ENCODE measurements around the gene SMTN.
"Not testable (repeated sequence)": the region's sequence is repeated elsewhere in the genome, so short reads cannot be mapped to it uniquely, and the experiment has no call there.

The SMTN gene

DNA sequence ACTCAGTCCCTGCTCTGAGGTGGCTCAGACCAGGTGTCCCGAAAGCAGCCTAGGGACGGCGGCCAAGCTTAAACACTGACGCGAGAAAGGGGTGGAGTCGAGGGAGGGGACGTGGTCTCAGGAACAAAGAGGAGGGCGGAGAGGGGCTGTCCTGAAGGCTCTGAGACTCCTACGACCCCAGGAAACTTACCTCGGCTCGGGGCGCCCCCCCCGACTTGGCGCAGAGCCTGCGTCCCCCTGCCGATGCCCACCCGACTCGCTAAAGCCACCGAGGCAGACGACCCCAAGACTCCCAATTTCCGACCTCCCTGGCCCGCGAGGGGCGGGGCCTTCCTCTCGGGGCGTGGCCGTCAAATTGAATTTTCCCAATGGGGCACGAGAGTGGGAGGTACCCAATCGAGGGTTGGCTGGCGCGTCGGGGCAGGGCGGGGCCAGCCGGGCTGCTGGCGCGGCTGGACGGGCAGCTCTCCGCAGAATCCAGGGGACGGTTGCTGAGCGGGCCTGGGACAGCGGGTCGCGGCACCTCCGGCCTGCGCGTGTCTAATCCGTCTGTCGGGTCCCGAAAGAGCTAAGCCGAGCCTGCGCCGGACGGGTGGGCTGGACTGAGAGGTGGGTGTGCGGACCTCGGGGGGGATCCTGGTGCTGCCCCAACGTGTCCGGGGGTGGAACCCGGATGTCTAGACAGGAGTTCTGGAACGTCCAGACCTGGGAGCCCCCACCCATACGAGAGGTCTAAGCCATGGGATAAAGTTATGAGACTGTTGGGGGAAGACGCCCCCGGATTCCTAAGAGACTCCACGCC, at the start of gene SMTN:
TSS of gene SMTN (plus strand) at position 471 of the 802 bp plus-strand sequence. CDS start 1,941 bp downstream, outside the sequence.
- peak; percentile 86 to 91 for DNase-seq

DNA sequence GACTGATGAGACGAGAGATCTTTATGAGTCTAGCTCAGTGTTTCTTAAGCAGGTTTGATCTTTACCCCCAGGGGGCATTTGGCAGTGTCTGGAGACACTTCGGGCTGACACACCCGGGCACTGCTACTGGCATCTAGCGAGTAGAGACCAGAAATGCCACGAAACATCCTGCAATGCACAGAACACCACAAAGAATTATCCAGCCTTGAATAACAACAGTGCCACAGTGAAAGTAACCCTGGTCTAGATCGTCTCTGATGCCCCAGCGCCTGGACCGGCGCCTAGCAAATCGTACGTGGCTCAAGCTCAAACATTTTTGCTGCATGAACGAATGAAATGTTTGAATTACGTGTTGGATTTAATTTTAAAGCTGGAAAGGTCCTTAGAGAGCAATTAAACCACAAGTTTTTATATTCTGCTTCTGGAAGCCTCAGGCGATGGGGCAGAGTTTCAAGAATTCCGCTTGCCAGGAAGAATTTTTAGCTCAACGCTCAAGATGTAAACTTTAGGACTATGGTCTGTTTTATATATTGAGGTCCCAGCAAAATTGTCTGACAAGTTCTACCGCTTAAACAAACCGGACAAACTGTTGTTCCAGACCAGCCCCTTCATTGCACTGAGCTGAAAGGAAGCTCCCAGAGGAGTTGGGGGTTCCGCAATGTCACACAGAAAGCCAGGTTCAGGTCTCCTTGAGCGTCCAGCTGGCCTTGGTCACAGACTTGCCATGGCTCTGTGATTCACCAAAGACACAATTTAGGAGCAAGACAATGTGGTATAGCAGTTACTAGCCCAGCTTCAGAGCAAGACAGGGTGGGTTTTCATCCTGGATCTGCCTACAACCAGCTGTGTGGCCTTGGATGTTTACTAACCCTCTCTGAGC, 44.2 kb upstream of the SMTN start:
- DNase-seq = no peak

- no peak for DNase-seq
These were observed 42.4 kb upstream of the SMTN start for GRCh38 chr22:31038686-31039085.

GRCh38 chr22:31039393-31039792, 41.7 kb upstream of the SMTN start:
- DNase-seq = no peak

DNA sequence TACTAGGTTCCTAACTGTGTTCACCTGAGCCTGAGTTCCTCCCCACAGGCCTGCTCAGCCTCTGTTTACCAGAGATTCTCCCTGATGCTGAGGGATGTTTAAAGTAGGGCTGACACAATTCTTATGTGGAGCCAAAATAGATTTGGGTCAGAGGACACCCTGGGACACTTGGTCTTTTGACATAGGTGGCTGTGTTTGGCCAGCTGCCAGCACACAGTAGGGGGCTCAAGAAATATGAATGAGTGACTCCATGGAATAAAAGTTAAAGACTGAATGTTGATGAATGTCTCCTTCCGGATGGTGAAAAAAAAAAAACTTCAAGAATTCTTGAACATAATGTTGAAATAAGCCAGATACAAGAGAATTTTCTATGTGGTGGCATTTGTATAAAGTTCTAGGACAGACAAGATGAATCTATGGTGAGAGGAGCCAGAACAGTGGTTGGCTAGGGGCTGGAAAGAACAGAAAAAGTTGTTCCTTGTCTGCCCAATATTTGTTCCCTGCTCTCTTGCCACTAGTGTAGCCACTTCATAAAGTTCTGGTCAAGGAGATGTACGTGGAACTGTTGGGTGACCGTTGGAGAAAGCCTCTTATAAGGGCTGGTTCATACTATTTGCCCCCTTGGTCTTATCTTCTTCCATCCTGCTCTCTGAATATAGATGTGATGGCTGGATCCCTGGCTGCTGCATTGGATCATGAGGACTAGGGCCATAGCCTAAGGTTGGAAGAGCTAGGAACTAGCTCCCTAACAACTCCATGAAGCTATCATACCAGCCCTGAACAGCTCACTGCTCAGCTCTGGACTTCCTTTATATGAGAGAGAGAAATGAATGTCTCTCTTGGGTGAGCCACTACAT, 40.3 kb upstream of the SMTN start:
- no peak for DNase-seq

- DNase-seq = no peak
These were observed 36.8 kb upstream of the SMTN start for GRCh38 chr22:31044262-31044861.

DNA sequence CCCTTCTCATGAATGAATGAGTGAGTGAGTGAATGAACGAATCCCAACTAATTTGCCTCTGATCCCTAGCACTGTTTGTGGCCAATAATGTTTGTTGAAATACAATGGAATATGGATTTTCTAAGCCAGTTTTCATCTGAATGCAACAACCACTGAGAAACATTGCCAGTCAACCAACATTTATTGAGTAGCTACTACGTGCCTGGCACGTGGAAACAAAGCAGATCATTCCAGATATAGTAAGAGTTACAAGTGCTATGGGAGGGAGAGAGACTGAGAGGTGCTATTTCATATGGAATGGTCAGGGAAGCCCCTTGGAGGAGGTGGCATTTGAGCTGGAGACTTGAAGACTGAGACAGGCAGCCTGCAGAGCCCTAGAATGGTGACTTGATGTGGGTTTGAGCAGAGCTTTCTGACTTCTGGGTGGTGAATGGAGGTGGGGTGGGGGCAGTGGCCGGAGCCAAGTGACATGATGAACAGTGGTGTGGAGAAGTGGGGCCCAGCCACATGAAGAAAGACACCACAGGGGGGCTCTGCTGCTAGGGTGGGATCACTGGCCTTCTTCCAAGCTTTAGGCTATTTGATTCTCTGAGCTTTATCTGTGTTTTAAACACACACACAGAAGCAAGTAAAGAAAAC, 35.1 kb upstream of the SMTN start:
- no peak for DNase-seq

DNA sequence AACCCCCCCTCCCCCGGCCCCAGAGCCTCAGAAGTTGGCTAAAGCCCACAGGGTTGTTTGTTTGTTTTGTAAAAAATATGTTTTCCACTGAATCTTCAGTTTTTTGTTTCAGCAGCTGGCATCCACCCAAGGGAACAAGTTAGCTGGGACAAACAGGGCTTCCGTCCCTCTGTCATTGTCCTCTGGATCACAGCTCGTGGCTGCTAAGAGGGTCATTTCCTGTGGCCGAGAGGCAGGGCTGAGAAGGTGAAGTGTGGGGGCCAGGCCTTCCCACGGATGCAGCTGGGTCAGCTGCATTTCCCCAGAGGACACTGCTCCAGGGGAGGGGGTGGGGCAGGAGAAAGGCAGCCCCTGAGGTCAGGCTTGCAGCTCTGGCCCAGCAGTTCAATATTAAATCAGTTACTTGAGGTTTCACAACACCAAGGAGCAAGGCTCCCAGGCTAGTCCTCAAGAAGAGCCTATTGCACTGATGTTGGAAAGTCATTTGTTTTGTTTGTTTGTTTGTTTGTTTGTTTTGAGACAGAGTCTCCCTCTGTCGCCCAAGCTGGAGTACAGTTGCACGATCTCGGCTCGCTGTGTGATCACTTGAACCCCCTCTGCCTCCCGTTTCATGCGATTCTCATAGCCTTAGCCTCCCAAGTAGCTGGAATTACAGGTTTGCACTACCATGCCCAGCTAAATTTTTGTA, 34.4 kb upstream of the SMTN start:
- no peak for DNase-seq

GRCh38 chr22:31048570-31048969, 32.5 kb upstream of the SMTN start:
- no peak for DNase-seq

DNA sequence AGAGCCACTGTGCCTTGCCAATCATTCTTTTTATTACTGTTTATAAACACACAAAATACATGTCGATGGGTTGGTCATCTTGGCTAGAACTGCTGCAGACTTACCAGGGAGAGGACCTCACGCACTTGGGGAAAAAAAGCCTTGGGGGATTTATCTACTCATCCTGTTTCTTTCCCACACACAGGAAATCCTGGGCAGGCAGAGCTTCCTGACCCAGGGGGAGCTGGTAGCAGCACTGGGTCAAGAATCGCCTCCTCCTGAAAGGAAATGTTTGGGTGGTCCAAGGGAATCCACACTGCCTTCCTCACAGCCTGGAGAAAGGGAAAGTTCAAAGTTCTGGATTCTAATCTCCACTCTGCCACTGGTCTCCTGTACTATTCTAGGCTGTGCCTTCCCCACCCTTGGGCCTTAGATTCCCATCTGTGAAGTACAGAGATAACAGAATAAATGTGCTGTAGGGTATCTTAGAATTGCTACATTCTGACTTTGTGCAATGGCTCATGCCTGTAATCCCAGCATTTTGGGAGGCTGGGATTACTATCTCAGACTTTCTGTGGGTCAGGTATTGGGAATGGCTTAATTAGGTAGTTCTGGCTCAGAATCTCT, 31.2 kb upstream of the SMTN start:
- DNase-seq = no peak

DNA sequence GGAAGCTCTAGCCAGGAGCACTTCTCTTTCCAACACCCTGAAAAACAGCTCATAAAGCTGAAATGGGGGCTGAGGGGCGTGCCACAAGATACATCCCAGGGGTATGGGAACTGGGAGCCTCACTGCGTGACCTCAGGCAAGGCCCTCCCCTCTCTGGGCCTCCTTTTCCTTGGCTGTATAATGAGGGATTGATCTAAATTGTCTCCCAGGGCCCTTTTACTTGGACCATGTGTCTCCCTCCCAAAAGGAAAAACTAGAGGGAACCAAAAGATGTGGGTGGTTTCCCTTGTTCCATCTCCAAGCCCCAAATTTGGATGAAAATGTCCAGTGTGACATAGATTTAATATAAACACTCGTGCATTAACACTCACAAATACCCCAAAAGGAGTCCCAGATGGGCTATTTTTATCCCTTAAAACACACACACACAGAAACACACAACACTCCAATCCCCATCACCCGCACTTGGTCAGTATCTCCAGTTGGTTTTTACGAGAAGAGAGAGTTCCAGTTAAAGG, 25.9 kb upstream of the SMTN start:
- DNase-seq = no peak

- DNase-seq = no peak
These were observed 25.4 kb upstream of the SMTN start for GRCh38 chr22:31055635-31056159.

- no peak for DNase-seq
These were observed 24.0 kb upstream of the SMTN start for GRCh38 chr22:31056986-31057599.

DNA sequence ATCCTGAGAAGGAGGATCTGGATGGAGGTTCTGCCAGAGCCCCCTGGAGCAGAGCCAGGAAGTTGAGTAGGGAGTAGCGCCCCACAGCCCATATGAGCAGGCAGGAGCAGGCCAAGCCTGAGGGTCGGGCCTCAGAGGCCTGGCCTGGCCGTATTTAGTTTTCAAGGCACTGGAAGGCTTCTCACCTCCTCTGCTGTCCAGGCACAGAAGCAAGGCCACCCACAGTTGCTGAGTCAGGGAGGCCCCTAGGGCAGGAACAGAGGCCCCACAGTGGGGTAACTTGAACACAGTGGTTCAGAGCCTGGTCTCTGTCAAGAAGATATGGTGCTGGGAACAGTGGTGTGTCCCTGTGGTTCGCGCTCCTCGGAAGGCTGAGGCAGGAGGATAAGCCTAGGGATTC, 21.5 kb upstream of the SMTN start:
- DNase-seq = not testable (repeated sequence)

GRCh38 chr22:31062566-31063230, 18.4 kb upstream of the SMTN start:
- no peak for DNase-seq

- no peak for DNase-seq
These were observed 16.7 kb upstream of the SMTN start for GRCh38 chr22:31064369-31064768.

GRCh38 chr22:31068970-31069369, 12.1 kb upstream of the SMTN start:
- DNase-seq = no peak

- DNase-seq = not testable (repeated sequence)
These were observed 11.3 kb upstream of the SMTN start for GRCh38 chr22:31069691-31070314.

DNA sequence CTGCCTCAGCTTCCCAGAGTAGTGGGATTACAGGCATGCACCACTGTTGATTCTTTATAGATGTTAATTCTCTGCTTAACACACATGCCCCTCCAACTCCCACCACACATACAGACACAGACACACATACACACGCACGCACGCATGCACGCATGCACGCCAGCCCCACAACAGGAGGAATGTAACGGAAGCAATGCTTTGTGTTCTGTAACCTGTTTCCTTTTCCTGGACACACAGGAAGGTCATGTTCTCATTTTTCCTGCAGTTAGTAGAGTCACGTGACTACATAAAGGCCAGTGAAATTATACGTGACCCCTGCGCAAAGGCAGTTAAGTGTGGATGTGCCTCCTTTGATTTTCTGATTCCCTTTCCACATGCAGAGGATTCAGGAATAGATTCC, 8.0 kb upstream of the SMTN start:
- not testable (repeated sequence) for DNase-seq

All from CD4-positive, alpha-beta T cell treated with Interferon alpha-2 for 1 hour (primary cell).